Liver (tissue), 9 donors: Measurements from ENCODE around the gene C14orf119. TPM values are rescaled to one million over a fixed set of nuclear protein-coding genes. Genes with fewer than 3 reads are reported as not detected.

ENCODE experiments used
- DNase-seq: peaks from one replicate; pipeline ENCODE4 v3.0.0-alpha.2; 2017; ENCODE audit warnings: low spot score
- H3K27ac ChIP-seq, 2 donors: one replicate each; pipeline ENCODE4 v1.7.0; 2013; ENCODE audit warnings: inconsistent platforms in 2 of 2, low read length in 2 of 2, control low read depth in 1 of 2, low read depth in 1 of 2, mild to moderate bottlenecking in 1 of 2
- H3K27me3 ChIP-seq, 4 donors: one replicate each; pipeline versions ENCODE4 v1.6.1 to v1.7.0; 2013; ENCODE audit warnings: low read length in 3 of 4, inconsistent platforms in 1 of 4, mild to moderate bottlenecking in 1 of 4, moderate library complexity in 1 of 4; ENCODE audit not compliant: control insufficient read depth in 4 of 4, insufficient read depth in 4 of 4
- H3K36me3 ChIP-seq, 4 donors: one replicate each; pipeline versions ENCODE4 v1.6.1 to v1.7.0; 2013; ENCODE audit warnings: low read length in 3 of 4, mild to moderate bottlenecking in 3 of 4, low read depth in 1 of 4, moderate library complexity in 1 of 4; ENCODE audit not compliant: control insufficient read depth in 4 of 4, insufficient read depth in 3 of 4
- H3K4me1 ChIP-seq, 4 donors: one replicate each; pipeline versions ENCODE4 v1.6.1 to v1.7.0; 2013; ENCODE audit warnings: low read length in 3 of 4, mild to moderate bottlenecking in 3 of 4, moderate library complexity in 1 of 4; ENCODE audit not compliant: control insufficient read depth in 4 of 4, insufficient read depth in 4 of 4
- H3K4me3 ChIP-seq, 3 donors: one replicate each; pipeline versions ENCODE4 v1.6.1 to v1.7.0; 2013; ENCODE audit warnings: low read length in 3 of 3, control low read depth in 1 of 3, low read depth in 1 of 3, mild to moderate bottlenecking in 1 of 3
- H3K9ac ChIP-seq, 2 donors: one replicate each; pipeline ENCODE4 v1.7.0; 2013; ENCODE audit warnings: low read length in 2 of 2, mild to moderate bottlenecking in 2 of 2, moderate library complexity in 2 of 2, control low read depth in 1 of 2, low read depth in 1 of 2
- H3K9me3 ChIP-seq, 4 donors: one replicate each; pipeline versions ENCODE4 v1.6.1 to v1.7.0; 2013; ENCODE audit warnings: low read length in 3 of 4; ENCODE audit not compliant: control insufficient read depth in 4 of 4
- ATF3 ChIP-seq: IDR thresholded peaks from 2 replicates; pipeline ENCODE4 v1.6.1; 2016; ENCODE audit warnings: antibody characterized with exemption
- CTCF ChIP-seq: fragments of 150-350 bp; IDR thresholded peaks from 2 replicates; pipeline ENCODE4 v1.5.1; 2017; ENCODE audit warnings: improper control_type of control experiment, low read depth, low read length; ENCODE audit not compliant: missing input control
- EGR1 ChIP-seq, 2 donors: IDR thresholded peaks; 2 replicates each; pipeline ENCODE4 v1.6.1; 2016 to 2018; ENCODE audit warnings: antibody characterized with exemption in 2 of 2, low read depth in 2 of 2
- FOXA1 ChIP-seq: IDR thresholded peaks from 2 replicates; pipeline ENCODE4 v1.6.1; 2016; ENCODE audit warnings: antibody characterized with exemption
- FOXA2 ChIP-seq: IDR thresholded peaks from 2 replicates; pipeline ENCODE4 v1.6.1; 2016; ENCODE audit warnings: antibody characterized with exemption
- GABPA ChIP-seq, 2 donors: IDR thresholded peaks in 1 of 2; conservative IDR thresholded peaks in 1 of 2; 2 replicates each; pipeline ENCODE4 v1.6.1; 2016; ENCODE audit warnings: antibody characterized with exemption in 2 of 2, mild to moderate bottlenecking in 1 of 2, moderate library complexity in 1 of 2
- HNF4A ChIP-seq, 2 donors: conservative IDR thresholded peaks; 2 replicates each; pipeline ENCODE4 v1.6.1; 2016; ENCODE audit warnings: antibody characterized with exemption in 2 of 2, mild to moderate bottlenecking in 2 of 2
- HNF4G ChIP-seq: IDR thresholded peaks from 2 replicates; pipeline ENCODE4 v1.6.1; 2016; ENCODE audit warnings: antibody characterized with exemption
- JUND ChIP-seq, 2 donors: IDR thresholded peaks; 2 replicates each; pipeline ENCODE4 v1.6.1; 2016; ENCODE audit warnings: antibody characterized with exemption in 2 of 2
- NR2F2 ChIP-seq: IDR thresholded peaks from 2 replicates; pipeline ENCODE4 v1.6.1; 2016; ENCODE audit warnings: antibody characterized with exemption
- RAD21 ChIP-seq, 2 donors: IDR thresholded peaks; 2 replicates each; pipeline ENCODE4 v1.6.1; 2016; ENCODE audit warnings: antibody characterized with exemption in 2 of 2, mild to moderate bottlenecking in 2 of 2
- RXRA ChIP-seq, 2 donors: IDR thresholded peaks; 2 replicates each; pipeline ENCODE4 v1.6.1; 2017 to 2018; ENCODE audit warnings: antibody characterized with exemption in 2 of 2, mild to moderate bottlenecking in 1 of 2
- SP1 ChIP-seq: IDR thresholded peaks from 2 replicates; pipeline ENCODE4 v1.6.1; 2018; ENCODE audit warnings: antibody characterized with exemption, mild to moderate bottlenecking
- TAF1 ChIP-seq: conservative IDR thresholded peaks from 2 replicates; pipeline ENCODE4 v1.6.1; 2016; ENCODE audit warnings: antibody characterized with exemption, mild to moderate bottlenecking
- YY1 ChIP-seq: IDR thresholded peaks from 2 replicates; pipeline ENCODE4 v1.6.1; 2016; ENCODE audit warnings: antibody characterized with exemption, mild to moderate bottlenecking
- ZBTB33 ChIP-seq: IDR thresholded peaks from 2 replicates; pipeline ENCODE4 v1.6.1; 2016; ENCODE audit warnings: antibody characterized with exemption
- WGBS: extraction: QIAGEN DNeasy Blood & Tissue Kit; methylation state at CpG from one replicate; pipeline ENCODE4 v1.1.7; 2013; 5-methylcytosine and 5-hydroxymethylcytosine counted together
- polyA plus RNA-seq, 2 donors: library from polyadenylated mRNA; stranded (reverse) in 1 of 2; unstranded in 1 of 2; fragments of 200-250 nt in 1 of 2; fragments of >200 nt in 1 of 2; fragmentation: Nextera tagmentation in 1 of 2; extraction: Ambion mirVana in 1 of 2; gene quantifications; one replicate each; pipeline versions ENCODE4 v1.2.1 to v1.2.3, GENCODE V29; 2013 to 2015
- total RNA-seq, 2 donors: library from RNA; depleted of rRNA; stranded (reverse); fragments of >200 nt; gene quantifications; one replicate each; pipeline ENCODE4 v1.2.3, GENCODE V29; 2014
- TF ChIP-seq, protein P1 (sequence below): IDR thresholded peaks from 2 replicates; pipeline ENCODE4 v1.6.1; 2016; ENCODE audit warnings: antibody characterized with exemption, mild to moderate bottlenecking
- TF ChIP-seq, protein P2 (sequence below): IDR thresholded peaks from 2 replicates; pipeline ENCODE4 v1.6.1; 2016; ENCODE audit warnings: antibody characterized with exemption
- donor health status: healthy.
- donor health status: healthy.
- donor health status: healthy.
- donor health status: healthy.
- donor health status: healthy.

C14orf119 gene, protein sequence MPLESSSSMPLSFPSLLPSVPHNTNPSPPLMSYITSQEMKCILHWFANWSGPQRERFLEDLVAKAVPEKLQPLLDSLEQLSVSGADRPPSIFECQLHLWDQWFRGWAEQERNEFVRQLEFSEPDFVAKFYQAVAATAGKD
- total RNA-seq (10 to 100 TPM in 1 of 2 donors, 1 to 10 TPM in 1; 9.0 to 16.1 TPM), polyA plus RNA-seq (10 to 100 TPM; 19.3 to 27.1 TPM)

GRCh38 chr14:23095196-23096108 lies at the start of gene C14orf119:
C14orf119 (plus strand) TSS chr14:23095505; CDS start chr14:23097659, 2,154 bp downstream.
- Histone ChIP-seq H3K27me3 (no peaks in the 10 kb centered on the region), H3K9me3 (no peaks in the 10 kb centered on the region), H3K4me1 (peaks cover 0 to 20% (median 10%) of the 10 kb centered on the region in 4 donors), H3K4me3 (peak within 1 kb of the TSS; percentile 76 to 100 (median 85)), H3K9ac (peak within 1 kb of the TSS; percentile 76 to 95), H3K27ac (peak within 1 kb of the TSS; percentile 88 to 89), H3K36me3 (peaks cover 7 to 16% (median 10%) of the 10 kb centered on the region in 4 donors)
- no peak for DNase-seq
- under 1% methylated on average over 46 of the region's 46 CpGs for WGBS
- TF ChIP-seq GABPA (IDR thresholded peaks at IDR 0.05 in 1 of 2, conservative IDR thresholded peaks at IDR 0.05 in 1 of 2), result peak; percentile 74 to 91
- TF ChIP-seq, protein P1, sequence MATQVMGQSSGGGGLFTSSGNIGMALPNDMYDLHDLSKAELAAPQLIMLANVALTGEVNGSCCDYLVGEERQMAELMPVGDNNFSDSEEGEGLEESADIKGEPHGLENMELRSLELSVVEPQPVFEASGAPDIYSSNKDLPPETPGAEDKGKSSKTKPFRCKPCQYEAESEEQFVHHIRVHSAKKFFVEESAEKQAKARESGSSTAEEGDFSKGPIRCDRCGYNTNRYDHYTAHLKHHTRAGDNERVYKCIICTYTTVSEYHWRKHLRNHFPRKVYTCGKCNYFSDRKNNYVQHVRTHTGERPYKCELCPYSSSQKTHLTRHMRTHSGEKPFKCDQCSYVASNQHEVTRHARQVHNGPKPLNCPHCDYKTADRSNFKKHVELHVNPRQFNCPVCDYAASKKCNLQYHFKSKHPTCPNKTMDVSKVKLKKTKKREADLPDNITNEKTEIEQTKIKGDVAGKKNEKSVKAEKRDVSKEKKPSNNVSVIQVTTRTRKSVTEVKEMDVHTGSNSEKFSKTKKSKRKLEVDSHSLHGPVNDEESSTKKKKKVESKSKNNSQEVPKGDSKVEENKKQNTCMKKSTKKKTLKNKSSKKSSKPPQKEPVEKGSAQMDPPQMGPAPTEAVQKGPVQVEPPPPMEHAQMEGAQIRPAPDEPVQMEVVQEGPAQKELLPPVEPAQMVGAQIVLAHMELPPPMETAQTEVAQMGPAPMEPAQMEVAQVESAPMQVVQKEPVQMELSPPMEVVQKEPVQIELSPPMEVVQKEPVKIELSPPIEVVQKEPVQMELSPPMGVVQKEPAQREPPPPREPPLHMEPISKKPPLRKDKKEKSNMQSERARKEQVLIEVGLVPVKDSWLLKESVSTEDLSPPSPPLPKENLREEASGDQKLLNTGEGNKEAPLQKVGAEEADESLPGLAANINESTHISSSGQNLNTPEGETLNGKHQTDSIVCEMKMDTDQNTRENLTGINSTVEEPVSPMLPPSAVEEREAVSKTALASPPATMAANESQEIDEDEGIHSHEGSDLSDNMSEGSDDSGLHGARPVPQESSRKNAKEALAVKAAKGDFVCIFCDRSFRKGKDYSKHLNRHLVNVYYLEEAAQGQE, result peak; percentile 41
- TF ChIP-seq FOXA2, result no peak
- peak; percentile 50 for TF ChIP-seq TAF1
- no peak for TF ChIP-seq RAD21 (IDR thresholded peaks at IDR 0.05)
- TF ChIP-seq, protein P2, sequence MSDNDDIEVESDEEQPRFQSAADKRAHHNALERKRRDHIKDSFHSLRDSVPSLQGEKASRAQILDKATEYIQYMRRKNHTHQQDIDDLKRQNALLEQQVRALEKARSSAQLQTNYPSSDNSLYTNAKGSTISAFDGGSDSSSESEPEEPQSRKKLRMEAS, result peak; percentile 49
- peak; percentile 55 to 71 for TF ChIP-seq RXRA (IDR thresholded peaks at IDR 0.05)
- TF ChIP-seq JUND (IDR thresholded peaks at IDR 0.05), result peak; percentile 37 to 74
- peak; percentile 99 for TF ChIP-seq HNF4G
- no peak for TF ChIP-seq NR2F2
- peak; percentile 27 to 28 for TF ChIP-seq HNF4A (conservative IDR thresholded peaks at IDR 0.05)
- TF ChIP-seq CTCF, result no peak
- TF ChIP-seq FOXA1, result peak; percentile 27
- no peak for TF ChIP-seq ATF3
- TF ChIP-seq EGR1 (IDR thresholded peaks at IDR 0.05; ENCODE audit: low read depth in 2 of 2), result peak; percentile 78 to 87
- peak; percentile 43 for TF ChIP-seq SP1
- TF ChIP-seq ZBTB33, result peak; percentile 98
- peak; percentile 92 for TF ChIP-seq YY1
